Gastroesophageal sphincter (tissue), 3 donors: ENCODE measurements around the gene SEMA4A.

Source experiments
- EP300 ChIP-seq: sonication (generic); formaldehyde crosslinking; IDR thresholded peaks from one replicate; pipeline ENCODE4 v1.6.1; 2017; ENCODE audit warnings: antibody characterized with exemption, mild to moderate bottlenecking
- POLR2A ChIP-seq, 2 donors: fragments of 450-650 bp; IDR thresholded peaks; one replicate each; pipeline ENCODE4 v1.6.1; 2017; ENCODE audit warnings: antibody characterized with exemption in 2 of 2, mild to moderate bottlenecking in 2 of 2, moderate library complexity in 1 of 2
- POLR2AphosphoS5 ChIP-seq: sonication (generic); formaldehyde crosslinking; IDR thresholded peaks from one replicate; pipeline ENCODE4 v1.6.1; 2017; ENCODE audit warnings: antibody characterized with exemption
- TF ChIP-seq, protein P1 (sequence below), 4 experiments: fragments of 200-600 bp in 2 of 4; fragments of 450-650 bp in 2 of 4; sonication (generic) in 1 of 4; IDR thresholded peaks; one replicate each; pipeline ENCODE4 v1.5.1; 2017 to 2019; ENCODE audit warnings: antibody characterized with exemption in 4 of 4, mild to moderate bottlenecking in 2 of 4, moderate library complexity in 2 of 4

- TF ChIP-seq, protein P1, sequence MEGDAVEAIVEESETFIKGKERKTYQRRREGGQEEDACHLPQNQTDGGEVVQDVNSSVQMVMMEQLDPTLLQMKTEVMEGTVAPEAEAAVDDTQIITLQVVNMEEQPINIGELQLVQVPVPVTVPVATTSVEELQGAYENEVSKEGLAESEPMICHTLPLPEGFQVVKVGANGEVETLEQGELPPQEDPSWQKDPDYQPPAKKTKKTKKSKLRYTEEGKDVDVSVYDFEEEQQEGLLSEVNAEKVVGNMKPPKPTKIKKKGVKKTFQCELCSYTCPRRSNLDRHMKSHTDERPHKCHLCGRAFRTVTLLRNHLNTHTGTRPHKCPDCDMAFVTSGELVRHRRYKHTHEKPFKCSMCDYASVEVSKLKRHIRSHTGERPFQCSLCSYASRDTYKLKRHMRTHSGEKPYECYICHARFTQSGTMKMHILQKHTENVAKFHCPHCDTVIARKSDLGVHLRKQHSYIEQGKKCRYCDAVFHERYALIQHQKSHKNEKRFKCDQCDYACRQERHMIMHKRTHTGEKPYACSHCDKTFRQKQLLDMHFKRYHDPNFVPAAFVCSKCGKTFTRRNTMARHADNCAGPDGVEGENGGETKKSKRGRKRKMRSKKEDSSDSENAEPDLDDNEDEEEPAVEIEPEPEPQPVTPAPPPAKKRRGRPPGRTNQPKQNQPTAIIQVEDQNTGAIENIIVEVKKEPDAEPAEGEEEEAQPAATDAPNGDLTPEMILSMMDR (IDR thresholded peaks at IDR 0.05): no peak
- TF ChIP-seq POLR2A (IDR thresholded peaks at IDR 0.05): peak; percentile 98
- peak; percentile 99 for TF ChIP-seq POLR2AphosphoS5
- no peak for TF ChIP-seq EP300
Observed at GRCh38 chr1:156114101-156114918, 39.1 kb upstream of the SEMA4A start, which contains the start of gene LMNA.
